HuH-7.5 (cell line): ENCODE data around the gene DLGAP5.

ENCODE experiments used
- DNase-seq: peaks from one replicate; pipeline ENCODE4 v3.0.0; 2011; ENCODE audit warnings: low spot score

The DLGAP5 gene

DNA sequence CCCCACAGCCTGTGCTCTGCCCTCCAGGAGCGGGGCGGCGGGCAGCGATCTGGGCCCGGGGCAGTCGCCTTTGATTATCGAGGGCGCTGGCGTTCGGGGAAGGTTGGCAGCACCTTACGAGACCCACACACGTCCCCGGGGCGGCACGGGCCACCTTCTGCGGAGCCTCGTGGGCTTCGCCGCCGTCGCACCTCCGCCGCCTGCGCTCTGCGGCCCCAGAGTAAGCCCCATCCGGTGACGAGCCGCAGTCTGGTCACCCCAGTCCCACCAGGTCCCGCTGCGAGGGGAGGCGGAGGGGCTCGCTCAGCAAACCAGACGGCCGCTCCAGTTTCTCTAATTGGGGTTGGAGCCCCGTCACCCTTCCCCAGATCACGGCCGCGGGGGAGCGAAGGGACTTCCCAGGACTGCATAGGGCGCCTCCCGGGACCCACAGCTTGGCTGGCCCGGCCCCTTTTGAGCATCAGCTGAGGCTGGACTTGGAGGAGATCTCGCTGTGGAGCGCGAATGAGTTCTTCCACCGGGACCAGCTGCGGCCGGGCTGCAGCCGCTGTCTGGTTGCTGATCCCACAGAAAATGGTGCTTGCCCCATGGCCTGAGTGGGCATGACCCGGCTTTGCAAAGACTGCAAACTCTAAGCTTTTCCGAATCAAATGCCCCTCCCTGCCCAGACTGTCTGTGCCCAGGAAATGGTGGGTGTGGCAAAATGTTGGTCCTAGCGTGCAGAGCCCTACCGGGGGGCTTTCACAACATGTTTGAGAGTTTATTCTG is 61.8 kb downstream of the DLGAP5 start:
- peak; percentile 64 for DNase-seq

DNA sequence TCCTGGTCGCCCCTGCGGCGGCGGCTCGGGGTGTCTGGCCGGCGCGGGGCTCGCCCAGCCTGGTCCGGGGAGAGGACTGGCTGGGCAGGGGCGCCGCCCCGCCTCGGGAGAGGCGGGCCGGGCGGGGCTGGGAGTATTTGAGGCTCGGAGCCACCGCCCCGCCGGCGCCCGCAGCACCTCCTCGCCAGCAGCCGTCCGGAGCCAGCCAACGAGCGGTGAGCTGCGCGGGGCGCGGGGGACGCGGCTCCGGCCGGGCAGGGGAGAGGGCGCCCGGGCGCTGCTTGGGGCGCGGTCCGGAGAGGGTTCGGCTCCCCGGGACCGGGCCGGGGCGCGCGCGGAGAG is 62.3 kb downstream of the DLGAP5 start, which contains the start of gene LGALS3:
Gene LGALS3, plus strand, starts transcription at position 167 of the 342 bp plus-strand sequence. CDS start 8,122 bp downstream, outside the sequence.
- DNase-seq = peak; percentile 79

DNA sequence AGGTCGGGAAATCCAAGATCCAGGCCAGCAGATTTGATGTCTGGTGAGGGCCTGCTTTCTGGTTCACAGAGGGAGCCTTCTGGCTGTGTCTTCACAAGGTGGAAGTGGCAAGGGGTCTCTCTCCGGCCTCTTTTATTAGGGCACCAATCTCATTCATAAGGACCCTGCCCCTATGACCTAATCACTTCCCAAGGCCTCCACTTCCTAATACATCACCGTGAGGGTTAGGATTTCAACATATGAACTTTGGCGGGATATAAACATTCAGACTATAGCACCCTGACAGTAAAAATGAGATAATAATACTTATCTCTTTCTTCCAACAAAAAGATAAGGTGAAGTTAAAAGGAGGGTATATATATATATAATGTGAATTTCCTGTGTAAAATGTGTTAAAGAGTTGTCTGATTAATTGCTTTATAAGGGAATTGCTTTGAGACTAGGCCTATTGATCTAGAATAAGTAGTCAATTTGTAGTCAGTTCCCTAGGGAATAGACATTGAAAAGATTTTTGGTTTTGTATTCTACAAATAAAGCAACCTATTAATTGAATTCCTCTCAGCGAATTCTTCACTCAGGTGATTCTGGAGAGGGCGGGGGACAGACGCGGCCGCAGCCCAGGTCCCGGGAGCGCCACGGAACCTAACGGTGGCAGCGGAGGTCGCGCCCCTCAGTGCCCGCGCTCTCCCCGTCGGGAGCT is 62.8 kb downstream of the DLGAP5 start:
- no peak for DNase-seq

DNA sequence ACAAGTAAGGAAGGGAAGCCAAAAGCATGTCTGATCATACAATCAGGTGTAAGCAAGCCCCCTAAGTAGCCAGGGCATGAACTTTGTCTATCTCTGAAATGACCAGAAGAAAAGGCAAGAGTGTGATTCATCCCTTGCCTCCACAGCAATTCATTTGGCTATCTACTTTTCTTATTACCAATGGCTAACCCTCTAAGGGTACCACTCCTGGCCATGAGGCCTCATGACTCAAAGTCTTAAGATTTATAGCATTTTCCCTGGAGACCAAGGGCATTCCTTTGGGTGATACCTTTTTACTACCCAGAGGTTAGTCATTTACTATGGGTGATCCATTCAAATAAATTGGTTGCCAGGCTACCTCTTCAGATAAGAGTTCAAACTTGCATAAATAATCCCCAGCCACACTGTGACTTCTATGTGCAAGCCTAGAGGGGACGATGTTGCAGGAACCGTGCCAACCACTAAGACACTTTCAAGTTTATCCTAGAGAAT is 63.9 kb downstream of the DLGAP5 start:
- DNase-seq = no peak

DNA sequence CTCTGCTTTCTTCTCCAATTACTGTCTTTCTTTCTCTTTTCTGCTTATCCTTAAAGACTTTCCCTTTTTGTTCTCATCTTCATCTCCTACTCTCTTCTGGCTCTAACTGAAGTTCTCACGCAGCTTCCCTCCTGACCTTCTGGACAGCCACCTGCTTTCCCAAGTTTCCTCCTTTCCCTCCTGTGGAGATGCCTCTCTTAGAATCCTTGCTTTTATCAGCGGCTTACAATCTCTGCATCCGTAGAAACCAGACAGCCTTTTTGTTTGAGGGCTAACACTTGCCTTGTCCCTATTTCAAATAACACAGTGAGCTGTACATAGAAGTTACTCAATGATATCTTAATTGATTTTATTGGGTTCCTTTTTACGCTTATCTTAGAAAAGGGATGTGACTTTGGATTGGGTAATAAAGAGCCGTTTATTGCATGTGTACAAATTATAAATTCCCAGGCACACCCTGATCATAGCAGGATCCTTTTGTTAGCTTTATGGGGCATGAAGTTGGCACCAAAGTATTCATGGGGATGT is 64.4 kb downstream of the DLGAP5 start:
- DNase-seq = no peak

DNA sequence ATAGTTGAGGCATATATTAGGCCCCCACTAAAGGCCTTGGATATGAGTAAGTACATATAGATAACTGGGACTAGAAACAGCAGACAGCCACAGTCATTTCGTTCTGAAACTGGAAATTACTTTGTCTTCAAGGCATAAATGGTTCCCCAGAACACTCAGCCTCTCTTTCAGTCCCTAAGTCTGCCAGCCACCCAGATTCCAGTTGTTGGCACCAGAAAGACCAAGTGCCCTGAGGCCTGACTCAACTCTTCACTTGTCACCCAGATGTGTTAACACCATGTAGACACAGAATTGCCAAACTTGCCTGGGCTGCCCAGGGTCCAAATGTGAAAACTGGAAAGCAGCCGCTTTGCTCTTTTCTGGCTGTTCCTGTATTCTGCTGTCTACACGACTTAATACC is 65.4 kb downstream of the DLGAP5 start:
- DNase-seq = no peak

DNA sequence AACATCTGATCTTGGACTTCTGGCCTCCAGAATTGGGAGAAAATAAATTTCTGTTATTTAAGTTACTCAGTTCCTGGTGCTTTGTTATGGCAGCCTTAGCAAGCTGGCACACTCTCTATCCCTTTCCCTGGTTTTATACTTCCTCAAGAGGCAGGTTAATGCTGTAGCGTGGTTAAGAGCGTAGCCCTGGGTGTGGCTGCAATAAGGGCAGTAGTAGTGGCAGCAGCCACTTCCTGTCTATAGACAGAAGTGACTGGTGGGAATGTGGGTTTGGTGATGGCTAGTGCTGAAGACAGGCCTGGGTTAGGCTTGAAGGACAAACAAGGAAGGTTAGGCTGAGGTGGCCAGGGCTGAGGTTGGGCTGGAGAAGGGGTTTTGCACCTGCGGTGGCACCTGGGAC is 66.0 kb downstream of the DLGAP5 start:
- DNase-seq = no peak

DNA sequence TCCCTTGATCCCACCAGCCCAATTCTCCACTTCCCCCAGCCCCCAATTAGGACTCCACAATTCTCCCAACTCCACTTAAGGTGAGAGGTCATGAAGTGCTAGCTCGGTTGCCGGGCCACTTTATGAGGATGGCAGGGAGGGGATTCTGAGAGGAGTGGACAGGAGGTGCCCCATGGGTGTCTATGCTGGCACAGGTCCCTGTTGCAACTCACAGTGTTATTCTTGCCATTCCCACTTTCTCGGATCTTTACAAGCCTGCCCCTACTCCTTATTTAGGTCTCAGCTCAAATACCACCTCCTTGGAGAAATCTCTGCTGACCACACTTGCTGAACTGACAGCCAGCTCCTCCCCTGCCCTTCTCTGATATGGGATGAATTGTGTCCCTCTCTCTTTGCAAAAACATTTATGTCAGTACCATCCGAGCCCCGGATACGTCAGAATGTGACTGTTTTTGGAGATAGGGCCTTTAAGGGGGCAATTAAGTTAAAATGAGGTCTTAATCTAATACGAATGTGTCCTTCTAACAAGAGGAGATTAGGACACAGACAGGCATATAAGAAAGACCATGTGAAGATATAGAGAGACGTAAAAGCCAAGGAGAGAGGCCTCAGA is 66.5 kb downstream of the DLGAP5 start:
- no peak for DNase-seq

DNA sequence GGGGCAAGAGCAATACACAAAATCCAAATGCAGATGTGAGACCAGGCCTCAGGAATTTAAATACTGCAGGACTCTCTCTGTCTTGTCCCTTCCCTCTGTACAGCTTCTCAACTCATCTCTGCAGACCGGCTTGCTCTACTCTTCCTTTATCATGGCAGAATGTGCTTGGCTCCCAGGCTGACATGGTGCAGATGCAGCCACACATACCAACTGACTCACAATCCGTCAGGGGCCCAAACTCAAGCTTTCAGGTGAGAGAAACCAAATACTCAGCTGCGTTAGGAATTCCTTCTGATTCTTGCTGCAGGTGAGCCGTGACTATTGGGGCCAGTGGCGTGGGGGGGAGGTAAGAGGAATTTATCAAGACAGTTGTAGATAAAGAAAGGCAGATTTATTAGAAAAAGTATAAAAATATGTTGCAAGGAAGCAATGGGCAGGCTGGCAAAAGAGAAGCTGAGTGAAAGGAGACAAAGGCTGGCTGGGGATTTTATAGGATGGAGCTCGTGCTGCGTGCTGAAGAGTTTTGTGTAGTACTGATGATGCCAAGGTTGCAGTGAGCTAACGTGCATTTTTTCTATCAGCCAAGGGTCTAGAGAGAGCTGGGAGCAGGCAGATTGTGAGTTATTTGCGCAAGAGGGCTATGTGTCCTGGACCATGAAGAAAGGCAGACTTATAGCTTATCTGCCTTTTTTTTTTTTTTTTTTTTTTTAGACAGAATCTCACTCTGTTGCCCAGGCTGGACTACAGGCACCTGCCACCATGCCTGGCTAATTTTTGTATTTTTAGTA is 67.3 kb downstream of the DLGAP5 start:
- no peak for DNase-seq

DNA sequence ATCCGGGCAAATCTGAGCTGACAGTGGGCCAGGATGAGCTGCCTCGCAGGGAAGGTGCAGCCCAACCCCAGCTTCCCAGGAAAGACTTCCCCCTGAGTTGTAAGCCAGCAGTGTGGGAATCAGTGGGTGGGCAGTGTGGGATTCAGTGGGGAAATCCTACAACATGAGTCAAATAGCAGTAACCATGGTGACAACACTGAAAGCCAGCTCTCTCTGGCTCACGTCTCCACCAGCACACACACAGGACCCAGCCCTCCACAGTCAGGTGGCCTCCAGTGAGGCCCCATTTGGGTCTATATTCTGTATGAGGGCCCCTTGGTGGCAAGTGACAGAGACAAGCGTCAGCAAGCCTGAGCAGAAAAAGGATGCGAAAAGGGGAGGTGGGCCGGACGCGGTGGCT is 68.3 kb downstream of the DLGAP5 start:
- no peak for DNase-seq

DNA sequence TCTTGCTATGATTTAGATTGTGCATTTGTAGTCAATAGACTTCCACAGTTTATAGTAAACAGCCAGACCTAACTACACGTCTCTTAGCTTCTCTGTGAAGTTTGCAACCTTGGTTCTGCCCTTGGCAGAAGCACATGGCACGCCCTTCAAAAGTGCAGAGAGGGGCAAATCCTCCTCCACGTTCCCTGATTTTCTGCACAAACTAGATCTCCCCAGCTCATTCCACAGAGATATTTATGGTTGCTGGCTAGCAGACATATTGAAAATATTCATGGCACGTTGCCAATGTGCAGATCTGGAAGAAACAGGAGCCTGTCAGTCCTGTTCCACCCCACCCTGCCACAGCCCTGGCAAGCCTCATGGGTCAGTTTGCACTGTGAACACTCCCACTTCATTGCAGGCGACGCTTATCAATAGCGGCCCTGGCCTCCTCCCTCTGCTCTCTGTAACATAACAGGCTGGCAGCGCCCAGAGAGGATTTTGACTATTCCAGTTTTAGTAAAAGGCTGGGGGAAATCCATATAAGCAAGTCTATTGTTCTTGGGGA is 68.9 kb downstream of the DLGAP5 start:
- DNase-seq = no peak

DNA sequence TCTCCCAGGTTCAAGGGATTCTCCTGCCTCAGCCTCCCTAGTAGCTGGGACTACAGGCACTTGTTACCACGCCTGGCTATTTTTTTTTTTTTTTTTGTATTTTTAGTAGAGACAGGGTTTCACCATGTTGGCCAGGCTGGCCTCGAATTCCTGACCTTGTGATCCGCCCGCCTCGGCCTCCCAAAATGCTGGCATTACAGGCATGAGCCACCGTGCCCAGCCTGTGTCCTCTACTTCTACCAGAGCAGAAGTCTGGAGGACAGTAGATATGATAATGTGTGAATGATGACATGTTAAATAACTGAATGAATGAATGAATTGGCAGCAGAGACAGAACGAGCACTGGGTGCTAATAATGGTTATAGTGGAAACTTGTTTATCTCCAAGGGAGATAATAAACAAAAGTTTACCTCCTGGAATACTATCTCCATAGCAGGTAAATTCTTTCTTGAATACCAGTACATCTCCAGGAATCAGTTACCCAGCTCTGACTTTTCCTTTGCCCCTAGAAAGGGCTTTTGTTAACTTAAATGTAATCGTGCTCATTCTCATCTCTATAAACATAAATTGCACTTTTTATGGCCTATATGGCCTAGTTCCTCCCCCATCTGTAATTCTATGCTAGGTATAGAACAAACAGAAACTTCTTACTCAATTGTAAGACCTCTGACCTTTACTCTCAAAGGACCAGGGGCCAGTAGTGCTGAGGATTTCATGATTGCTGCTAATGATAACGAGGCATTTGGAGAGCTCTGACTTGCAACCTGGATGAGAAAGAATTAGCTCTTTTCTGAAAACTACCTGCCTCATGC is 69.6 kb downstream of the DLGAP5 start:
- peak; percentile 60 for DNase-seq

DNA sequence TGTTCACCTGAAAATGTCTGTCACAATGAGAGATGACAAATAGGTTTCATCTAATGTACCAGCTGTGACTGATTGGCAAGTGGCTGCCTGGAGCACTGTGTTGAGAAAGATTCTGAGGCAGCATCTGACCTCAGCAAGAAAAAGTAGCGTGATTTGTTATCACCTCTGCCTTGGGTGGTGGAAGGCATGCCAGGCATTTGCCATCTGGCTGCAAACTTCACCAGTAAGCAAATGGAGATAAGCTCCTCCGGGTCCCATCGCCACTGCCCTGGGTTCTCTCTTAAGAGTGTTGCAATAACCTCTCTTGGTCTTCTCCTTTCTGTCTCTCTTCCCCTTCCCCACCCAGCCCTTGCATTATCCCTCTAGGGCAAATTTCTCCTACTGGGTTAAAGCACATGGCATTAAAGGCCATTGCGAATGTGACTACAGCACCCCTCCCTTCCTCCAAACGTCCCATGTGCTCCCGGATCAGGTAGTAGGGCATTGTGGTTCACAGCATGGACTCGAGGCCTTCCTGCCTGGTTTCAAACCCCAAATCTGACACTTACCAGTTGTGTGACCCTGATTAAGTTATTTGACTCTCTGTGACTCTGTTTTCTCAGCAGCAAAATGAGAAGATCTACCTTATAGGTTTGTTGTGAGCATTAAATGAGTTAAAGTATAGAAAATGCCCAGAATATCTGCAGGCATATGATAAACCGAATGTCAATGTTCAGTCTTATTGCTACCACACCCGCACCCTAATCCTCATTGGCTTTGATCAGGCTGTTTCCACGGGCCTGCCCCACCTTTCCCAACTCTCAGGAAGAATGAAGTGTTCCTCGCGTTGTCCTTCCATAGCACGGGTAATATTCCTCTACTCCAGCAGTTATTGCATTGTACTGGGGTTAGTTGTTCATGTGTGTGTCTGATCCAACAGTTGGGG is 70.6 kb downstream of the DLGAP5 start:
- DNase-seq = no peak

DNA sequence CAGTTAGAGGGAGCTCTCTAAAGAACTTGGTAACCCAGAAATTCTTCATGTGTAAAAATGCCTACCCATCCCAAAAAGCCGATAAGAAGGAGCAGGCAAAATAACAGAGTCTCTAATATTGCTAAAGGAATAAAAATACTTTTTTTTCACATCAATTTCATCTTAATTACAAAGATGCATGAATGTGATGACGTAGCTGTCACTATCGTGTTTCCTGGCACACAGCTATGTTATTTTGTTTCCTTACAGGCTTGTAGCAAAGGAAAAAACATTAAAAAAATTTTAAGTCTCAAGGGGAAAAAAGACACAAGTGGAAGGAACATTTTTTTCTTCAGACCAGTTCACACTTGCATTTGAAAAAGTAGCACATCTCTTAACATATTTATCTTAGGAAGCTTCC is 72.6 kb downstream of the DLGAP5 start:
- no peak for DNase-seq

DNA sequence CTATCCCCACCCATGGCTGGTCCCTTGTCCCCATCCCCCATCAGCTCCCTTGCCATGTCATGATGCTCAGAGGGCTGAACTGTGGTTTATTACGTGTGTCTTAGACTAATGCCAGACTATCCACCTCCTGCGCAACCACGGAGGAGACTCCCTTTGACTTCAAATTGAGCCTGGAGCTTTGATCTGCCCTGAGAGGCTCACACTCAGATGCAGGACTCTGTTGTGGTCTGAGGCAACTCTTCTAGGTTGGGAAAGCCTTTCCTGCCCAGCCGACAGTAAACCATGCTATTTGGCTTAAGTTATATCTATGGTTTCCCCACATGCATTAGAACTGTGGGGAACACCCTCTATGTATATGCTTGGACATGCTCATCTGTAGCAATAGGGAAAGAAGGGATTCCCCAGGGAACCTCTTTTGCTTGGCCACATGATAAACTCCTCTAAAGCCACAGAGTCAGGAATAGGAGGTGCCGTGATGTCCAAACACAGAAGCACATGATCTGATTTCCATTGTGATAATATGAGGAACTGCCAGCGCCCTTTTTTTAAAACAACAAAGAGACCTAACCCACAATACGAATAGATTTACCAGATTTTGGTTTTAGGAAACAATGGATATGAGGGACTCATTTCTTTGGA is 73.5 kb downstream of the DLGAP5 start:
- DNase-seq = no peak

DNA sequence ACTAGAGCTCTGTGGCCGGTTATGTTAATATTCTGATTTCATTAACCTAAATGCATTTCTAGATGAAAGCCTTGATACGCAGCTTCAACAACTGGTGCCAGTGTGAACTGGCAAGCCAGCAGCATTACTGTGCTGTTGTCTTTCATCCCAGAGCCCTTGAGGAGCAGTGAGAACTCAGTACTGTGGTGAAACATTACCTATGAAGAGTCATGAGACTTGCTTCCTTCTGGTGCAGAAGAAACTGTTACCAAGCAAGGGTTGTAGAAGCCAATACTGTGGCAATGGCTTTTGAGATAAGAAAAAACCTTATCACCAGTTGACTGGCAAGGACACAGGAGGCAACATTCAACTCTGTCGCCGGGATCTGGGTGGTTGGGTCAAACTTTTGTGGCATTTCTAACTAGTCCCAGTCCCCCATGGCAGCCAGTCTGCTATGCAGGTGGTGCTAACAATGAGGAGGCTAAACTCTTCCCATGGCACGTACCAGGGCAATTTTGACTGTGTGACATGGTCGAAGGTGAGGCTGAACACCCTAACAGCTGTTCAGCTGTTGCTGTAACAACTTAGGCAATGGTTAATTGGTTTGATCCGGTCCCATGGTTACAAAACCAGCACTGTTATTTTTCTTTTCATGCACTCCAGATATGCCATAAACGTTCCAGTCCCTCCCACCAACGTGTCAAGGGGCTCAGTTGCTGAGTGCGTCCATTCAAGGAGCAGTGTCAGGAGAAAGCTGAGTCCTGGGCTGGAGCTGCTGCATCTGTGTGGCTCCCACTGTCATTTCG is 74.9 kb downstream of the DLGAP5 start:
- DNase-seq = no peak

DNA sequence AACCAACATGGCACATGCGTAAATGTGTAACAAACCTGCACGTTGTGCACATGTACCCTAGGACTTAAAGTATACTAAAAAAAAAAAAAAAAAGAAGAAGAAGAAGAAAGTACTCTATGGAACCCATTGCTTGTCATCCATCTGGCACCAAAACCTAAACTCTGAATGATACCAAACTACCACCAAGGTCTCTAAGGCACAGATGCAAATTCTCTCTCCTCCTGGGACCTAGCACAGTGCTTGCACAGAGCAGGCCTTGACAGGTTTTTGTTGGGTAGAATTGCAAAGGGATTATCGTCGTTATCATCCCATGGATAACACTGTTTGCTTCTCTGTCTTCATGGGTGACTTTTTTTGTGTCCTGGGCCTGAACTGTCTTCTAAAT is 75.5 kb downstream of the DLGAP5 start:
- no peak for DNase-seq

DNA sequence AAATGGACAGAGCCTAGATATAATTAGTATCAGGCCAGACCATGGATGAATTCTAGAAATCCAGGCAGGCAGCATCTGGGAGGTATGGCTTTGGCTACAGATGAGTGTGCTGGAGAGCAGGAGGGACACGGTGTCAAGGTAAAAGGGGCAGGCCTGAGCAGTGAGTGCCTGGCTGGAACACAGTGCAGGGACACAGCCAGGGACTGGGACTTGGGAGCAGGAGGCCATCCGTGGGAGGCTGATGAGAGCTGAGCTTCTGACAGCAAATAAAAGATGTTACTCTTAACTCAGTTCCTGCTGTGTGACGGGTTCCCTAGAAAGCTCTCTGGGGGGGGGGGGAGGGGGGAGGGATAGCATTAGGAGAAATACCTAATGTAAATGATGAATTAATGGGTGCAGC is 75.9 kb downstream of the DLGAP5 start:
- DNase-seq = no peak

DNA sequence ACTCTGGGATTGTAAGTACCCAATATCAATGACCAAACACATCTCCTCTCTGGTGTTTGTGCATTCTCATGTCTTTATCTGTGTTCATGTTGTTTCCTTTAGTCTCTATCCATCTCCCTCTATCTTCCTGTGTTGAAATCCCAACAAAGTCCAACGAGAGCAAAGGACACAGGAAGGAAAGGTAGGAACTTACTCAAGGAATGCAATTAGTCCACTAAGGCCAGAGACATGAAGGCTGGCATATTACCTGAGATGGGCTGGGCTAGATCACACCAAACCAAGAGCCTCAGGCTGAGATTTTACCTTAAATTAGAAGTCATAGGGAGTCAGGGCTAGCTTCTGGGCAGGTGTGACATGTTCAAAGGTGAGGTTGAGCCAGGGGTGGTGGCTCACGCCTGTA is 76.7 kb downstream of the DLGAP5 start:
- DNase-seq = no peak
